DMS153 treated with DMSO at 0.1 percent for 48 hours (cell line): ENCODE measurements around the gene ACADS.
A peak's percentile ranks its signal among the peaks of the same experiment; 100 is the strongest.

Experiments
- DNase-seq: peaks from one replicate; lab custom pipeline; 2025; ENCODE audit not compliant: unreplicated experiment; lab: John Stamatoyannopoulos, UW

Gene ACADS

GRCh38 chr12:120699553-120699952 lies 26.1 kb upstream of the ACADS start:
- no peak for DNase-seq

- DNase-seq, result no peak
These were observed 24.7 kb upstream of the ACADS start for GRCh38 chr12:120700886-120701285.

- DNase-seq, result no peak
These were observed 23.0 kb upstream of the ACADS start for GRCh38 chr12:120702637-120703036.

GRCh38 chr12:120703311-120703942 lies 22.2 kb upstream of the ACADS start:
- no peak for DNase-seq

- no peak for DNase-seq
These were observed 20.0 kb upstream of the ACADS start for GRCh38 chr12:120705618-120706017.

- DNase-seq, result no peak
These were observed 19.6 kb upstream of the ACADS start for GRCh38 chr12:120706029-120706428.

- no peak for DNase-seq
These were observed 17.0 kb upstream of the ACADS start for GRCh38 chr12:120708651-120709050.

- no peak for DNase-seq
These were observed 15.4 kb upstream of the ACADS start, which contains the start of gene UNC119B for GRCh38 chr12:120710031-120710804. Gene UNC119B (plus strand): TSS chr12:120710458. CDS start chr12:120710475, 17 bp downstream.

GRCh38 chr12:120710805-120711296 lies 14.8 kb upstream of the ACADS start:
- DNase-seq, result no peak

- no peak for DNase-seq
These were observed 14.2 kb upstream of the ACADS start for GRCh38 chr12:120711411-120711810.

GRCh38 chr12:120712610-120713009 lies 13.0 kb upstream of the ACADS start:
- no peak for DNase-seq

- peak; percentile 82 for DNase-seq
These were observed 11.7 kb upstream of the ACADS start for GRCh38 chr12:120713861-120714482.

- no peak for DNase-seq
These were observed 7.6 kb upstream of the ACADS start for GRCh38 chr12:120718055-120718454.

GRCh38 chr12:120719072-120719471 lies 6.6 kb upstream of the ACADS start:
- DNase-seq, result no peak

GRCh38 chr12:120719496-120720233 lies 6.0 kb upstream of the ACADS start:
- DNase-seq, result no peak

- DNase-seq, result no peak
These were observed 5.2 kb upstream of the ACADS start for GRCh38 chr12:120720234-120720986.

GRCh38 chr12:120720987-120721801 lies 4.4 kb upstream of the ACADS start:
- no peak for DNase-seq

- no peak for DNase-seq
These were observed 3.8 kb upstream of the ACADS start for GRCh38 chr12:120721866-120722265.

GRCh38 chr12:120722784-120723183 lies 2.8 kb upstream of the ACADS start:
- DNase-seq, result no peak

GRCh38 chr12:120724720-120725119 lies 906 bp upstream of the ACADS start:
- no peak for DNase-seq
